Caco-2 (cell line): Measurements from ENCODE around the gene ZNF780A. TPM values are rescaled to one million over a fixed set of nuclear protein-coding genes. Genes with fewer than 3 reads are reported as not detected.

Source experiments
- BruUV-seq: library from RNA; stranded (reverse); fragments of 400-500 nt; replicated peaks from 2 replicates; lab custom pipeline; 2021; lab: Mats Ljungman, UMichigan
- CTCF ChIA-PET: fragments of 300-600 bp; sonication (Branson Sonifier 250); formaldehyde crosslinking; loops from one replicate; lab custom pipeline; 2022; ENCODE audit warnings: antibody characterized with exemption; lab: Charles Lee
- POLR2A ChIA-PET: fragments of 300-600 bp; sonication (Branson Sonifier 250); formaldehyde crosslinking; loops from one replicate; lab custom pipeline; 2022; ENCODE audit warnings: antibody characterized with exemption; lab: Charles Lee
- DNase-seq, 2 experiments: peaks; one replicate each; pipeline versions ENCODE4 v3.0.0 to v3.0.0-alpha.2; 2020 to 2022
- H3K27me3 ChIP-seq: replicated peaks from 2 replicates; pipeline ENCODE4 v1.6.0; 2011; ENCODE audit warnings: low read length; ENCODE audit not compliant: control insufficient read depth, insufficient read depth
- H3K36me3 ChIP-seq: 2 replicates; pipeline ENCODE4 v1.5.1; 2011; ENCODE audit warnings: low read length; ENCODE audit not compliant: control insufficient read depth, insufficient read depth
- H3K4me1 ChIP-seq: fragments of 250-450 bp; sonication (Bioruptor Pico); 2 replicates; pipeline ENCODE4 v1.5.1; 2020; ENCODE audit warnings: mild to moderate bottlenecking
- H3K4me3 ChIP-seq: 2 replicates; pipeline ENCODE4 v1.5.1; 2011; ENCODE audit warnings: low read depth, mild to moderate bottlenecking, control low read depth, low read length
- H3K9me3 ChIP-seq: fragments of 250-450 bp; sonication (Bioruptor Pico); 2 replicates; pipeline ENCODE4 v1.5.1; 2020; ENCODE audit warnings: mild to moderate bottlenecking, moderate library complexity
- H3K27ac Mint-ChIP-seq: one replicate; pipeline ENCODE4 v1.8.0; 2022; ENCODE audit warnings: mixed read lengths; ENCODE audit not compliant: unreplicated experiment
- H3K27me3 Mint-ChIP-seq: one replicate; pipeline ENCODE4 v1.8.0; 2022; ENCODE audit warnings: mixed read lengths; ENCODE audit not compliant: insufficient read depth, unreplicated experiment
- H3K36me3 Mint-ChIP-seq: one replicate; pipeline ENCODE4 v1.8.0; 2022; ENCODE audit warnings: mild to moderate bottlenecking, mixed read lengths; ENCODE audit not compliant: insufficient read depth, unreplicated experiment
- H3K4me1 Mint-ChIP-seq: one replicate; pipeline ENCODE4 v1.8.0; 2022; ENCODE audit warnings: low read depth, mixed read lengths; ENCODE audit not compliant: unreplicated experiment
- H3K4me3 Mint-ChIP-seq: one replicate; pipeline ENCODE4 v1.8.0; 2022; ENCODE audit warnings: mild to moderate bottlenecking, moderate library complexity, mixed read lengths; ENCODE audit not compliant: unreplicated experiment
- H3K9me3 Mint-ChIP-seq: one replicate; pipeline ENCODE4 v1.8.0; 2022; ENCODE audit warnings: mixed read lengths; ENCODE audit not compliant: unreplicated experiment
- intact Hi-C: fragments of 100-400 bp; cut with micrococcal nuclease; formaldehyde crosslinking; loops from one replicate; pipeline ENCODE4 v1.10.0; 2022; ENCODE audit not compliant: unreplicated experiment
- total RNA-seq: library from RNA; stranded (reverse); gene quantifications from 2 replicates; pipeline ENCODE4 v1.2.3, GENCODE V29; 2022
- TF ChIP-seq, protein P1 (sequence below), 2 experiments: fragments of 200-600 bp in 1 of 2; IDR thresholded peaks; 1 replicate in 1 of 2; 2 replicates in 1 of 2; pipeline versions ENCODE4 v1.5.1 to v1.8.0; 2011 to 2022; ENCODE audit warnings: antibody characterized with exemption in 1 of 2, control low read depth in 1 of 2, inconsistent platforms in 1 of 2, low read depth in 1 of 2, low read length in 1 of 2, mild to moderate bottlenecking in 1 of 2, moderate library complexity in 1 of 2; ENCODE audit not compliant: insufficient read depth in 1 of 2, severe bottlenecking in 1 of 2, unreplicated experiment in 1 of 2

ZNF780A gene
- total RNA-seq, 1 experiment from 2014 or later = 22.9 TPM

DNA sequence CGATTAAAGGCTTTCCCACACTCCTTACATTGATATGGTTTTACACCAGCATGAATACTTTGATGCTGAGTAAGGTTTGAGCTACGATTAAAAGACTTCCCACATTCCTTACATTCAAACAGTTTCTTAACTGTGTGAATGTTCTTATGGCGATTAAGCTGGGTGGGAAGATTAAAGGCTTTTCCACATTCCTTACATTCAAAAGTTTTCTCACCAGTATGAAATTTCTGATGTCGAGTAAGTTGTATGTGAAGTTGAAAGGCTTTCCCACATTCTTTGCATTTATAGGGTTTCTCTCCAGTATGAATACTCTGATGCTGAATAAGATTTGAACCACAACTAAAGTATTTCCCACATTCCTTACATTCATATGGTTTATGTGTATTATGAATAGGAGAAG, 54.7 kb downstream of the ZNF780A start:
- POLR2A ChIA-PET = no interaction called here
- H3K27me3 Mint-ChIP-seq = no peaks in the 10 kb centered on the region
- peaks cover 29% of the 10 kb centered on the region for H3K36me3 Mint-ChIP-seq
- Histone ChIP-seq H3K27me3 (no peaks in the 10 kb centered on the region), H3K4me1 (no peaks in the 10 kb centered on the region; the same call in 1 of the 2 replicates), H3K4me3 (no peak overlapping the region), H3K9me3 (peaks cover 37% of the 10 kb centered on the region), H3K36me3 (no peaks in the 10 kb centered on the region)
- CTCF ChIA-PET = no interaction called here
- DNase-seq = no peak
- TF ChIP-seq, protein P1, sequence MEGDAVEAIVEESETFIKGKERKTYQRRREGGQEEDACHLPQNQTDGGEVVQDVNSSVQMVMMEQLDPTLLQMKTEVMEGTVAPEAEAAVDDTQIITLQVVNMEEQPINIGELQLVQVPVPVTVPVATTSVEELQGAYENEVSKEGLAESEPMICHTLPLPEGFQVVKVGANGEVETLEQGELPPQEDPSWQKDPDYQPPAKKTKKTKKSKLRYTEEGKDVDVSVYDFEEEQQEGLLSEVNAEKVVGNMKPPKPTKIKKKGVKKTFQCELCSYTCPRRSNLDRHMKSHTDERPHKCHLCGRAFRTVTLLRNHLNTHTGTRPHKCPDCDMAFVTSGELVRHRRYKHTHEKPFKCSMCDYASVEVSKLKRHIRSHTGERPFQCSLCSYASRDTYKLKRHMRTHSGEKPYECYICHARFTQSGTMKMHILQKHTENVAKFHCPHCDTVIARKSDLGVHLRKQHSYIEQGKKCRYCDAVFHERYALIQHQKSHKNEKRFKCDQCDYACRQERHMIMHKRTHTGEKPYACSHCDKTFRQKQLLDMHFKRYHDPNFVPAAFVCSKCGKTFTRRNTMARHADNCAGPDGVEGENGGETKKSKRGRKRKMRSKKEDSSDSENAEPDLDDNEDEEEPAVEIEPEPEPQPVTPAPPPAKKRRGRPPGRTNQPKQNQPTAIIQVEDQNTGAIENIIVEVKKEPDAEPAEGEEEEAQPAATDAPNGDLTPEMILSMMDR (IDR thresholded peaks at IDR 0.05; ENCODE audit: insufficient read depth in 1 of 2, low read depth in 1 of 2, low read length in 1 of 2, severe bottlenecking in 1 of 2, unreplicated experiment in 1 of 2) = no peak
- peaks cover 39% of the 10 kb centered on the region for H3K9me3 Mint-ChIP-seq
- H3K4me3 Mint-ChIP-seq = no peak overlapping the region
- H3K4me1 Mint-ChIP-seq = no peaks in the 10 kb centered on the region
- intact Hi-C loops = no loop called here
- H3K27ac Mint-ChIP-seq = no peak overlapping the region
- no TSS peak for BruUV-seq

DNA sequence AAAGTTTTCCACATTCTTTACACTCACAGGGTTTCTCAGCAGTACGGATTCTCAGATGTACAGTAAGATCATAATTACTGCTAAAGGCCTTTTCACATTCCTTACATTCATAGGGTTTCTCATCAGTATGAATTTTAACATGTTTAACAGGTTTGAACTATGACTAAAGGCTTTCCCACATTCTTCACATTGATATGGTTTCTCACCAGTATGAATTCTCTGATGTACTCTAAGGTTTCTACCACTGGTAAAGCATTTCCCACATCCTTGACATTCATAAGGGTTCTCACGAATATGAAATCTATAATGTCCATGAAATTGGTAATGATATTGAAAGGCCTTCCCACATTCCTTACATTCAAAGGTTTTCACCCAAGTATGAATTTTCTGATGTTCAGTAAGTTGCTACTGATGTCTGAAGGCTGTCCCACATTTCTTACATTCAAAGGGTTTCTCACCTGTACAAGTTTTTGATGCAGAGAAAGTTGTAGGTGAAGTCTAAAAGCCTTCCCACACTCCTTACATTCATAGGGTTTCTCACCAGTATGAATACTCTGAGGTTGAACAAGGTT, 56.7 kb downstream of the ZNF780A start:
- H3K9me3 ChIP-seq = peaks cover 37% of the 10 kb centered on the region
- POLR2A ChIA-PET = interaction anchor here (0.5 kb wide), 1 partner anchor 895 kb away, joined by 3 read pairs; no protein-coding TSS in a partner anchor

DNA sequence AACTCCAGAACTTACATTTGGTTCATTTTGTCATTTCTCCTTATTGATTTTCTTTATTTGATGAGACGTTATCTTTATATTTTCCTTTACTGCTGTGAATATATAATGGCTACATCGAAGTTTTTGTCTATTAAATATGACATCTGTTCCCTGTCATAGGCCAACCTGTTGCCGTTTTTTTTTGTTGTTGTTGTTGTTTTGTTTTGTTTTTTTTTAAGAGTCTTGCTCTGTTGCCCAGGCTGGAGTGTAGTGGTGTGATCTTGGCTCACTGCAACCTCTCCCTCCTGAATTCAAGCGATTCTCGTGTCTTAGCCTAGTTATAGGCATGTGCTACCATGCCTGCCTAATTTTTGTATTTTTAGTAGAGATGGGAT, 64.2 kb downstream of the ZNF780A start:
- Mint-ChIP-seq H3K4me1 (no peaks in the 10 kb centered on the region), H3K9me3 (peaks cover 77% of the 10 kb centered on the region), H3K27me3 (no peaks in the 10 kb centered on the region), H3K36me3 (peaks cover 6% of the 10 kb centered on the region), H3K4me3 (no peak overlapping the region), H3K27ac (no peak overlapping the region)
- Histone ChIP-seq H3K4me1 (no peaks in the 10 kb centered on the region), H3K36me3 (no peaks in the 10 kb centered on the region), H3K4me3 (no peak overlapping the region), H3K9me3 (peaks cover 41% of the 10 kb centered on the region), H3K27me3 (no peaks in the 10 kb centered on the region)
- DNase-seq = no peak
- intact Hi-C loops = no loop called here
- ChIA-PET POLR2A (no interaction called here), CTCF (no interaction called here)
- TF ChIP-seq, protein P1 (IDR thresholded peaks at IDR 0.05; ENCODE audit: insufficient read depth in 1 of 2, low read depth in 1 of 2, low read length in 1 of 2, severe bottlenecking in 1 of 2, unreplicated experiment in 1 of 2) = no peak
- no TSS peak for BruUV-seq

More for the DNA sequence above, 56.7 kb downstream of the ZNF780A start:
- Mint-ChIP-seq H3K36me3 (peaks cover 25% of the 10 kb centered on the region), H3K4me1 (no peaks in the 10 kb centered on the region), H3K9me3 (peaks cover 48% of the 10 kb centered on the region), H3K4me3 (no peak overlapping the region), H3K27me3 (no peaks in the 10 kb centered on the region), H3K27ac (no peak overlapping the region)
- CTCF ChIA-PET = no interaction called here
- no TSS peak for BruUV-seq
- intact Hi-C loops = no loop called here
- no peaks in the 10 kb centered on the region for H3K36me3 ChIP-seq
- TF ChIP-seq, protein P1 (IDR thresholded peaks at IDR 0.05; ENCODE audit: insufficient read depth in 1 of 2, low read depth in 1 of 2, low read length in 1 of 2, severe bottlenecking in 1 of 2, unreplicated experiment in 1 of 2) = no peak
- no peaks in the 10 kb centered on the region for H3K27me3 ChIP-seq
- H3K4me1 ChIP-seq = no peaks in the 10 kb centered on the region; the same call in 1 of the 2 replicates
- no peak for DNase-seq
- no peak overlapping the region for H3K4me3 ChIP-seq
